ENCODE measurements around the gene OR5B2.

- TF ChIP-seq CTCF (optimal IDR thresholded peaks at IDR 0.05 in 1 of 3, IDR thresholded peaks at IDR 0.05 in 1 of 3, conservative IDR thresholded peaks at IDR 0.05 in 1 of 3; ENCODE audit: extremely low read depth in 1 of 3, insufficient read depth in 2 of 3, low read length in 3 of 3) (no peak), EZH2 (IDR thresholded peaks at IDR 0.05; ENCODE audit: low read length) (no peak)
These were observed 10.6 kb upstream of the OR5B2 start for GRCh38 chr11:58438486-58438885.
